ENCODE data around the gene SYCE3.
A peak's percentile ranks its signal among the peaks of the same experiment; 100 is the strongest.
"Not testable (repeated sequence)": the region's sequence is repeated elsewhere in the genome, so short reads cannot be mapped to it uniquely, and the experiment has no call there.

Gene SYCE3, protein sequence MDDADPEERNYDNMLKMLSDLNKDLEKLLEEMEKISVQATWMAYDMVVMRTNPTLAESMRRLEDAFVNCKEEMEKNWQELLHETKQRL

DNA sequence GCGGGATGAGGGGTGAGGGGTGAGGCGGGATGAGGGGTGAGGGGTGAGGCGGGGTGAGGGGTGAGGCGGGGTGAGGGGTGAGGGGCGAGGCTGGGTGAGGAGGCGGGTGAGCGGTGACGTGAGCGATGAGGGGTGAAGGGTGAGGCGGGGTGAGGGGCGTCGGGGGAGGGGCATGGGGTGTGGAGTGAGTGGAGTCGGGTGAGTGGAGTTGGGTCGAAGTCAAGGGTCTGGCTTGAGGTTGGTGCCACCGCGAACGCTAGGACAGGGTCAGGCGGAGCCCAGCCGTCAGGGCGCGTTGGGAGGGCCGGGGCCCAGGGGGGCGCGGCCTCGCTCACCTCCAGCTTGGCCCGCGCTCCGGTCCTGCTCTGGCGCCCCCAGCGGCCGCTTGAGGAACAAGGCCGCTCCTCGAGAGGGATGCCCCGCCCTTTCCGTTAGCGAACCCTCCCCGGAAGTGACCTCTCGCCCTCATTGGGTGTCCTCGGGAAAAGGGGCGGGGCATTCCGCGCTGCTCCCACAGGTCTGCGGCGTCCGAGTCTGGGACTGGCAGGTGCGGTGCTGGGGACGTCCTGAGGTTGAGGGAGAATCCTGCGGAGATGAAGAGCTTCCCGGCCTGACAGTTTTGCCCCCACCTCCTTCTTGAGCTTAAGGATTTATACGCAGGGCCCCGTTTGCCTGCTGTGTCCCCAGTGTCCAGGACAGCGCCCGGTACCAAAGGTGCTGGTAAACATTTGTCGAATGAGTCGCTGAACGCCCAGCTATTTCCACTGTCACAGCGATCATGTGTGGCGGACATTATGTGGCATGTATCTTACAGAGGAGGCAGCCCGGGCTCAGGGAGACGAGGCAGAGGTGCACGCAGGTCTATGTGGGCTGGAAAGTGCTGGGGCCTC is at the start of gene SYCE3:
TSS of gene SYCE3 (minus strand) at position 397 of the 890 bp plus-strand sequence. CDS start 6,514 bp downstream, outside the sequence.
- peak within 1 kb of the TSS; percentile 87 to 98 (median 94) for H3K4me3 ChIP-seq (ENCODE audit: low read depth in 1 of 5, low read length in 5 of 5)
- no peaks in the 10 kb centered on the region for H3K9me3 ChIP-seq (ENCODE audit: control insufficient read depth in 5 of 5, low read length in 5 of 5)
- H3K36me3 ChIP-seq (ENCODE audit: control insufficient read depth in 5 of 5, insufficient read depth in 5 of 5, low read length in 5 of 5): peaks cover 0 to 1% (median 0%) of the 10 kb centered on the region in 5 donors
- no peaks in the 10 kb centered on the region for H3K27me3 ChIP-seq (ENCODE audit: control insufficient read depth in 5 of 5, insufficient read depth in 4 of 5, low read length in 5 of 5)
- H3K27ac ChIP-seq (ENCODE audit: low read depth, low read length): peak within 1 kb of the TSS; percentile 94
- peak within 1 kb of the TSS; percentile 87 to 98 (median 90) for H3K9ac ChIP-seq (ENCODE audit: low read length in 5 of 5)
- H3K4me1 ChIP-seq (ENCODE audit: control insufficient read depth in 5 of 5, insufficient read depth in 5 of 5, low read length in 5 of 5): peaks cover 7 to 28% (median 25%) of the 10 kb centered on the region in 5 donors

DNA sequence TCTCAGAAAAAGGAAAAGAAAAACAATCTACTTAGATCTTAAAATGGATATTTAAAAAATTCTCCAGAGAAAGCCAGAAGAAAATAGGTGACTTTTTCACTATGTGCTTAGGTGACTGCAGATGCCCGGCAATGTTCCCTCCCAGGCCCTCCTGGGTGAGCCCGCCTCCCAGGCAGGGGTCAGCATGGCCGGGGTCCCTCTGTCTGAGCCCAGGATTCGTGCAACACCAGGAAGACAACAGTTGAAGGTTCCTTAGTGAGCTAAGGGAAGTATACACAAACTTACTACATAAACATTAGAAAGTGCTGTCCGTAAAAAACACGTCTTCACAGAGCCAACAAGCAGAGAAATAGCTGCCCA is 49.4 kb upstream of the SYCE3 start:
- Histone ChIP-seq H3K9me3 (ENCODE audit: control insufficient read depth in 5 of 5, low read length in 5 of 5) (no peaks in the 10 kb centered on the region), H3K9ac (ENCODE audit: low read length in 5 of 5) (no peak overlapping the region), H3K27me3 (ENCODE audit: control insufficient read depth in 5 of 5, insufficient read depth in 4 of 5, low read length in 5 of 5) (peaks cover 3 to 21% (median 18%) of the 10 kb centered on the region in 5 donors), H3K4me3 (ENCODE audit: low read depth in 1 of 5, low read length in 5 of 5) (no peak overlapping the region), H3K27ac (ENCODE audit: low read depth, low read length) (no peak overlapping the region), H3K36me3 (ENCODE audit: control insufficient read depth in 5 of 5, insufficient read depth in 5 of 5, low read length in 5 of 5) (no peaks in the 10 kb centered on the region), H3K4me1 (ENCODE audit: control insufficient read depth in 5 of 5, insufficient read depth in 5 of 5, low read length in 5 of 5) (peaks cover 0 to 13% (median 0%) of the 10 kb centered on the region in 5 donors)

DNA sequence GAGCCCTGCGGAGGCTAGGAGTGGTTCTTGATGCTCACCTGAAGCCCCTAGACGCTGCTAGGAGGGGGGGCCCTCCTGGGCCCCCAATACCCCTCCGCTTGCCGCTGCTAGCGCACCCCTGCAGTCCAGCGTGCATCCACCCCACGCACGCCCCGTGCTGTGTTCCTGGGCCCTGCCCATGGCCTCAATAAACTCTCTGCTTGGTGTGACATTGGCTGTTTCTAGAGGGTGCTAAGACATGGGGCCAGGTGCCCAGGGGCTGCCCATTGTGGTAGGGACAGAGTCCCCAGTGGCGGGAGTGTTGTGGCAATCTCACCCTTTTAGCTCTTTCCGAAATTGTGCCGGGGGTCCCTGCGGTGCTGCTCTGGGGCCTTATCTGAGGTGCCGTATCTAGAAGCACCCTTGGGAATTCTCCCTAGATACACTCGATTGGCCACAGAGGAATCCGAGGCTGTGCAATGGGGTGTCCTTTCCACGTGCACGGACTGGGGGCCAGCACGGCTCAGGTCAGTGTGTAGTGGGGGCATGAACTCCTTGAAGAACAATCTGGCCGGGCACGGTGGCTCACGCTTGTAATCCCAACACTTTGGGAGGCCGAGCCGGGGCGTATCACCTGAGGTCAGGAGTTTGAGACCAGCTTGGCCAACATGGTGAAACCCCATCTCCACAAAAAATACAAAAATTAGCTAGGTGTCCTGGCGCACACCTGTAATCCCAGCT is 48.8 kb upstream of the SYCE3 start:
- Histone ChIP-seq H3K4me3 (ENCODE audit: low read depth in 1 of 5, low read length in 5 of 5) (no peak overlapping the region), H3K9me3 (ENCODE audit: control insufficient read depth in 5 of 5, low read length in 5 of 5) (no peaks in the 10 kb centered on the region), H3K27me3 (ENCODE audit: control insufficient read depth in 5 of 5, insufficient read depth in 4 of 5, low read length in 5 of 5) (peaks cover 6 to 24% (median 18%) of the 10 kb centered on the region in 5 donors), H3K9ac (ENCODE audit: low read length in 5 of 5) (no peak overlapping the region), H3K27ac (ENCODE audit: low read depth, low read length) (no peak overlapping the region), H3K36me3 (ENCODE audit: control insufficient read depth in 5 of 5, insufficient read depth in 5 of 5, low read length in 5 of 5) (no peaks in the 10 kb centered on the region), H3K4me1 (ENCODE audit: control insufficient read depth in 5 of 5, insufficient read depth in 5 of 5, low read length in 5 of 5) (peaks cover 0 to 13% (median 0%) of the 10 kb centered on the region in 5 donors)

DNA sequence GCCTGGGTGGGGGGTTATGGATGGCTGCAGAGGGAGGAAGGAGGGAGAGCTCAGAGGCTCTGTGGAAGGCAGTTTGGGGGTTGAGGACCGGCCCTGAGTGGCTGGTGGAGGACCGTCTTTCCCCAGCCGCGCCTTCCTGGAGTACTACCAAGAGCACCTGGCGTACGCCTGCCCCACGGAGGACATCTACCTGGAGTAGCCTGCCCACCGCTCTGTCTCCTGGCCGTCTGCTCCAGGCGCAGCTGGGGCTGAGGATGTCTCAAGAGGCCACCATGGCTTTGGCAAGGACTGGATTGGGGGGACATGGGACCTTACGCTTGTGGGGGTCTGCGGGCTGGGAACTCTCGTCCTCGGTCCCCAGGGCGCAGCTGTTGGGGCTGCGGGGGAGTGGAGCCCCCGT is 47.9 kb upstream of the SYCE3 start:
- Histone ChIP-seq H3K36me3 (ENCODE audit: control insufficient read depth in 5 of 5, insufficient read depth in 5 of 5, low read length in 5 of 5) (no peaks in the 10 kb centered on the region), H3K4me3 (ENCODE audit: low read depth in 1 of 5, low read length in 5 of 5) (no peak overlapping the region), H3K27ac (ENCODE audit: low read depth, low read length) (no peak overlapping the region), H3K27me3 (ENCODE audit: control insufficient read depth in 5 of 5, insufficient read depth in 4 of 5, low read length in 5 of 5) (peaks cover 7 to 32% (median 24%) of the 10 kb centered on the region in 5 donors), H3K9me3 (ENCODE audit: control insufficient read depth in 5 of 5, low read length in 5 of 5) (no peaks in the 10 kb centered on the region), H3K4me1 (ENCODE audit: control insufficient read depth in 5 of 5, insufficient read depth in 5 of 5, low read length in 5 of 5) (peaks cover 0 to 13% (median 0%) of the 10 kb centered on the region in 5 donors), H3K9ac (ENCODE audit: low read length in 5 of 5) (no peak overlapping the region)

DNA sequence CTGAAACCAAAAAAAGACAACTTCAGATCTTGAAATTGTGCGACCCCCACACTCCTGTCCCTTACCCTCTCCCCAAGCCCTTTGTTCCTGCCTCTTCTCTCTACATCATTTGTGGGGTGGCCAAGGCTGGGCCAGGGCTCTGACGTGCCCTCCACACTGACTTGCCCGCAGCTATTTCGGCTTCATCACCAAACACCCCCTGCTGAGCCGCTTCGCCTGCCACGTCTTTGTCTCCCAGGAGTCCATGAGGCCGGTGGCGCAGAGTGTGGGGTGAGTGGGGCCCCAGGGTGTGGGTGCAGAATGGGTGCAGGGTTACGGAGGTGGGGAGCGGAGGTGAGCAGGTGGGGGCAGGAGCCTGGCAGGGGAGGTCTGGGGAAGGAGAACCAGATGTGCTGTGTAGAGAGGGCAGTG is 47.3 kb upstream of the SYCE3 start:
- Histone ChIP-seq H3K4me1 (ENCODE audit: control insufficient read depth in 5 of 5, insufficient read depth in 5 of 5, low read length in 5 of 5) (peaks cover 0 to 13% (median 0%) of the 10 kb centered on the region in 5 donors), H3K27me3 (ENCODE audit: control insufficient read depth in 5 of 5, insufficient read depth in 4 of 5, low read length in 5 of 5) (peaks cover 13 to 38% (median 30%) of the 10 kb centered on the region in 5 donors), H3K36me3 (ENCODE audit: control insufficient read depth in 5 of 5, insufficient read depth in 5 of 5, low read length in 5 of 5) (no peaks in the 10 kb centered on the region), H3K27ac (ENCODE audit: low read depth, low read length) (no peak overlapping the region), H3K9me3 (ENCODE audit: control insufficient read depth in 5 of 5, low read length in 5 of 5) (no peaks in the 10 kb centered on the region), H3K9ac (ENCODE audit: low read length in 5 of 5) (no peak overlapping the region), H3K4me3 (ENCODE audit: low read depth in 1 of 5, low read length in 5 of 5) (no peak overlapping the region)

- peaks cover 0 to 13% (median 0%) of the 10 kb centered on the region in 5 donors for H3K4me1 ChIP-seq (ENCODE audit: control insufficient read depth in 5 of 5, insufficient read depth in 5 of 5, low read length in 5 of 5)
Measured at GRCh38 chr22:50609599-50609998, 46.9 kb upstream of the SYCE3 start.

GRCh38 chr22:50608996-50609395 is 46.3 kb upstream of the SYCE3 start:
- no peak overlapping the region for H3K9ac ChIP-seq (ENCODE audit: low read length in 5 of 5)
- no peak overlapping the region for H3K4me3 ChIP-seq (ENCODE audit: low read depth in 1 of 5, low read length in 5 of 5)
- H3K4me1 ChIP-seq (ENCODE audit: control insufficient read depth in 5 of 5, insufficient read depth in 5 of 5, low read length in 5 of 5): peaks cover 0 to 13% (median 0%) of the 10 kb centered on the region in 5 donors
- no peaks in the 10 kb centered on the region for H3K9me3 ChIP-seq (ENCODE audit: control insufficient read depth in 5 of 5, low read length in 5 of 5)
- H3K36me3 ChIP-seq (ENCODE audit: control insufficient read depth in 5 of 5, insufficient read depth in 5 of 5, low read length in 5 of 5): no peaks in the 10 kb centered on the region
- H3K27ac ChIP-seq (ENCODE audit: low read depth, low read length): no peak overlapping the region
- H3K27me3 ChIP-seq (ENCODE audit: control insufficient read depth in 5 of 5, insufficient read depth in 4 of 5, low read length in 5 of 5): peaks cover 19 to 44% (median 37%) of the 10 kb centered on the region in 5 donors

More at GRCh38 chr22:50609599-50609998, 46.9 kb upstream of the SYCE3 start:
- Histone ChIP-seq H3K27me3 (ENCODE audit: control insufficient read depth in 5 of 5, insufficient read depth in 4 of 5, low read length in 5 of 5) (peaks cover 17 to 42% (median 34%) of the 10 kb centered on the region in 5 donors), H3K4me3 (ENCODE audit: low read depth in 1 of 5, low read length in 5 of 5) (no peak overlapping the region), H3K9ac (ENCODE audit: low read length in 5 of 5) (no peak overlapping the region), H3K27ac (ENCODE audit: low read depth, low read length) (no peak overlapping the region), H3K36me3 (ENCODE audit: control insufficient read depth in 5 of 5, insufficient read depth in 5 of 5, low read length in 5 of 5) (no peaks in the 10 kb centered on the region), H3K9me3 (ENCODE audit: control insufficient read depth in 5 of 5, low read length in 5 of 5) (no peaks in the 10 kb centered on the region)

- H3K27me3 ChIP-seq (ENCODE audit: control insufficient read depth in 5 of 5, insufficient read depth in 4 of 5, low read length in 5 of 5): peaks cover 26 to 52% (median 44%) of the 10 kb centered on the region in 5 donors
- H3K4me1 ChIP-seq (ENCODE audit: control insufficient read depth in 5 of 5, insufficient read depth in 5 of 5, low read length in 5 of 5); H3K27ac ChIP-seq (ENCODE audit: low read depth, low read length); H3K9ac ChIP-seq (ENCODE audit: low read length in 5 of 5); H3K4me3 ChIP-seq (ENCODE audit: low read depth in 1 of 5, low read length in 5 of 5); H3K9me3 ChIP-seq (ENCODE audit: control insufficient read depth in 5 of 5, low read length in 5 of 5); H3K36me3 ChIP-seq (ENCODE audit: control insufficient read depth in 5 of 5, insufficient read depth in 5 of 5, low read length in 5 of 5): not testable (repeated sequence)
Measured at GRCh38 chr22:50608058-50608840, 45.5 kb upstream of the SYCE3 start.

DNA sequence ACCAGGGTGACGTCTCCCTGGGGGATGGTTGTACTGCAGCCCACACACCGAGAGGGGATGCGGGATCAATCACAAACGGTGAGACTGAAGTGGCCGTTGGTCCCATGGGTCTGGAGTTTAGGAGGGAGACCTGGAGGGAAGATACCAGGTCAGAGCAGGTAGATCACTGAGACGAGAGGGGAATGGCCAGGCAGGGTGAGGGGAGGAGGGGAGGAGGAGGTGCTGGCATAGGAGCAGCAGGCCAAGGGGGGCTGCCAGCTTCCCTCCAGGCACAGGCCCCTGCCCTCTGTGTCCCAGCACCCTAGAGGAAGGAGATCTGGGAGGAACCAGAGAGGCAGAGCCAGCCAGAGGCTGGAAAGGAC is 44.9 kb upstream of the SYCE3 start:
- Histone ChIP-seq H3K9me3 (ENCODE audit: control insufficient read depth in 5 of 5, low read length in 5 of 5) (no peaks in the 10 kb centered on the region), H3K4me3 (ENCODE audit: low read depth in 1 of 5, low read length in 5 of 5) (no peak overlapping the region), H3K9ac (ENCODE audit: low read length in 5 of 5) (no peak overlapping the region), H3K27me3 (ENCODE audit: control insufficient read depth in 5 of 5, insufficient read depth in 4 of 5, low read length in 5 of 5) (peaks cover 27 to 58% (median 50%) of the 10 kb centered on the region in 5 donors), H3K4me1 (ENCODE audit: control insufficient read depth in 5 of 5, insufficient read depth in 5 of 5, low read length in 5 of 5) (peaks cover 0 to 4% (median 0%) of the 10 kb centered on the region in 5 donors), H3K27ac (ENCODE audit: low read depth, low read length) (no peak overlapping the region), H3K36me3 (ENCODE audit: control insufficient read depth in 5 of 5, insufficient read depth in 5 of 5, low read length in 5 of 5) (no peaks in the 10 kb centered on the region)
